Psoas muscle (tissue), 8 donors: ENCODE results near the gene GLRX. TPM values are rescaled to one million over a fixed set of nuclear protein-coding genes. Genes with fewer than 3 reads are reported as not detected.

Source experiments
- ATAC-seq, 4 donors: fragments of 200-7000 bp; cut with Tn5 transposase; one replicate each; pipeline ENCODE4 v1.9.1; 2020; ENCODE audit warnings: moderate library complexity in 3 of 4, mild to moderate bottlenecking in 2 of 4
- DNase-seq, 2 donors: peaks; one replicate each; pipeline ENCODE4 v3.0.0-alpha.2; 2020
- H3K27ac ChIP-seq: fragments of 200-600 bp; one replicate; pipeline ENCODE4 v1.8.0; 2022
- H3K27me3 ChIP-seq, 3 donors: fragments of 200-600 bp in 1 of 3; one replicate each; pipeline versions ENCODE4 v1.6.1 to v1.8.0; 2013 to 2022; ENCODE audit warnings: low read length in 2 of 3, mild to moderate bottlenecking in 2 of 3, moderate library complexity in 1 of 3; ENCODE audit not compliant: insufficient read depth in 3 of 3
- H3K36me3 ChIP-seq, 2 donors: fragments of 200-600 bp in 1 of 2; one replicate each; pipeline versions ENCODE4 v1.6.1 to v1.8.0; 2013 to 2022; ENCODE audit warnings: low read depth in 1 of 2, mild to moderate bottlenecking in 1 of 2, moderate library complexity in 1 of 2; ENCODE audit not compliant: insufficient read depth in 1 of 2
- H3K4me1 ChIP-seq: fragments of 200-600 bp; one replicate; pipeline ENCODE4 v1.8.0; 2022
- H3K4me3 ChIP-seq: fragments of 200-600 bp; one replicate; pipeline ENCODE4 v1.8.0; 2022; ENCODE audit warnings: mild to moderate bottlenecking
- H3K9me3 ChIP-seq: fragments of 200-600 bp; one replicate; pipeline ENCODE4 v1.8.0; 2022
- CTCF ChIP-seq: fragments of 200-600 bp; IDR thresholded peaks from one replicate; pipeline ENCODE4 v1.8.0; 2022; ENCODE audit warnings: antibody characterized with exemption
- WGBS, 3 donors: extraction: QIAGEN DNeasy Blood & Tissue Kit; methylation state at CpG; one replicate each; pipeline versions ENCODE4 v1.1.6 to v1.1.7; 2013; 5-methylcytosine and 5-hydroxymethylcytosine counted together
- intact Hi-C, 2 donors: fragments of 100-400 bp; cut with DNase I; formaldehyde crosslinking; loops; one replicate each; pipeline versions ENCODE4 v1.11.0 to v1.14.2; 2022
- polyA plus RNA-seq, 3 donors: library from polyadenylated mRNA; stranded (reverse); fragments of 200-250 nt; gene quantifications; one replicate each; pipeline ENCODE4 v1.2.3, GENCODE V29; 2013
- total RNA-seq, 4 donors: library from RNA; stranded (reverse); fragmentation: NEBNext Ultra II Directional in 2 of 4; extraction: Animal tissue kit (Norgen Biotek cat#: 25700) in 2 of 4; gene quantifications; one replicate each; pipeline versions ENCODE4 v1.2.1 to v1.2.4, GENCODE V29; 2021 to 2023
- donor health status: healthy with polysubstance abuse.
- donor health status: DM: no; HTN: no; CAD: no; lungs with moderate emphysema.
- donor health status: Bipolar disorder and iron deficiency.
- donor health status: healthy.
- donor health status: DM: yes; HTN: yes; CAD: no.
- donor health status: DM: no; HTN: no; CAD: no.
- donor health status: DM: no; HTN: no; CAD: no.
- donor health status: DM: yes; HTN: yes; CAD: no.

The GLRX gene
- total and polyA plus RNA-seq, 7 donors: 131 to 3,024 (median 888) TPM

GRCh38 chr5:95868136-95868535 is 45.6 kb upstream of the GLRX start:
- intact Hi-C loops: loop anchor here in 1 of 2 donors (10.0 kb wide), 1 partner anchor 387 kb away; no protein-coding TSS in a partner anchor
- no peak for ATAC-seq
- no peaks in the 10 kb centered on the region for H3K9me3 ChIP-seq
- TF ChIP-seq CTCF: no peak
- H3K4me3 ChIP-seq: no peak overlapping the region
- H3K4me1 ChIP-seq: peaks cover 29% of the 10 kb centered on the region
- no peaks in the 10 kb centered on the region for H3K27me3 ChIP-seq
- no peaks in the 10 kb centered on the region for H3K36me3 ChIP-seq
- no peak overlapping the region for H3K27ac ChIP-seq
- no peak for DNase-seq
- WGBS, 3 donors: 95 to 98% (median 98%) methylated on average over 4 of the region's 4 CpGs

- WGBS, 3 donors: 65 to 76% (median 70%) methylated on average over 1 of the region's 1 CpG
- H3K4me1 ChIP-seq: peaks cover 40% of the 10 kb centered on the region
- TF ChIP-seq CTCF: no peak
Observed at GRCh38 chr5:95866435-95867040, 44.0 kb upstream of the GLRX start.

GRCh38 chr5:95864944-95865504 is 42.5 kb upstream of the GLRX start:
- Histone ChIP-seq H3K27ac (peak overlapping the region; percentile 15), H3K27me3 (no peaks in the 10 kb centered on the region), H3K4me3 (no peak overlapping the region), H3K9me3 (no peaks in the 10 kb centered on the region), H3K4me1 (peaks cover 43% of the 10 kb centered on the region), H3K36me3 (no peaks in the 10 kb centered on the region)
- 85 to 88% (median 87%) methylated on average over 6 of the region's 6 CpGs for WGBS, 3 donors
- no peak for TF ChIP-seq CTCF
- DNase-seq (no peak), ATAC-seq (no peak)
- intact Hi-C loops: loop anchor here in 1 of 2 donors (10.0 kb wide), 1 partner anchor 390 kb away; no protein-coding TSS in a partner anchor

More at GRCh38 chr5:95866435-95867040, 44.0 kb upstream of the GLRX start:
- Histone ChIP-seq H3K27me3 (no peaks in the 10 kb centered on the region), H3K27ac (peak overlapping the region; percentile 47), H3K4me3 (no peak overlapping the region), H3K9me3 (no peaks in the 10 kb centered on the region), H3K36me3 (no peaks in the 10 kb centered on the region)
- ATAC-seq (no peak), DNase-seq (no peak)
- intact Hi-C loops: loop anchor here in 1 of 2 donors (10.0 kb wide), 1 partner anchor 388 kb away; no protein-coding TSS in a partner anchor

GRCh38 chr5:95864456-95864855 is 41.9 kb upstream of the GLRX start:
- 88 to 95% (median 92%) methylated on average over 1 of the region's 1 CpG for WGBS, 3 donors
- Histone ChIP-seq H3K27ac (peak overlapping the region; percentile 87), H3K4me3 (peak overlapping the region; percentile 44), H3K36me3 (no peaks in the 10 kb centered on the region), H3K27me3 (no peaks in the 10 kb centered on the region), H3K4me1 (peaks cover 43% of the 10 kb centered on the region), H3K9me3 (no peaks in the 10 kb centered on the region)
- ATAC-seq (no peak), DNase-seq (no peak)
- intact Hi-C loops: loop anchor here in 1 of 2 donors (10.0 kb wide), 1 partner anchor 390 kb away; no protein-coding TSS in a partner anchor
- TF ChIP-seq CTCF: no peak
